ENCODE data around the gene SPIN2B.

GRCh38 chrX:57121816-57122215 is 468 bp upstream of the SPIN2B start:
- TF ChIP-seq EP300 (IDR thresholded peaks at IDR 0.05), result no peak
- TF ChIP-seq POLR2A (IDR thresholded peaks at IDR 0.05), result no peak
- no peak for TF ChIP-seq CTCF (IDR thresholded peaks at IDR 0.05)
- no peak for TF ChIP-seq POLR2AphosphoS5 (IDR thresholded peaks at IDR 0.05)
